OCI-LY3 (cell line): ENCODE results near the gene GRIFIN.

Experiments
- H2AFZ ChIP-seq: fragments of 200-600, 300-600 bp; shearing (Covaris generic); 2 replicates; pipeline ENCODE4 v1.6.0; 2014; ENCODE audit warnings: antibody characterized with exemption, low read depth, low read length
- H3K27ac ChIP-seq: fragments of 200-600, 300-600 bp; sonication (generic); 2 replicates; pipeline ENCODE4 v1.5.1; 2014; ENCODE audit warnings: mild to moderate bottlenecking, low read length, moderate library complexity, mixed read lengths
- H3K27me3 ChIP-seq: fragments of 200-600, 300-600 bp; sonication (generic); 2 replicates; pipeline ENCODE4 v1.6.1; 2014; ENCODE audit warnings: low read depth, low read length, mixed read lengths
- H3K36me3 ChIP-seq: fragments of 200-600, 300-600 bp; sonication (generic); replicated peaks from 2 replicates; pipeline ENCODE3; 2014; ENCODE audit warnings: low read depth, low read length, mixed read lengths
- H3K4me1 ChIP-seq: fragments of 300-600, 200-600 bp; sonication (generic); 2 replicates; pipeline ENCODE4 v1.6.1; 2014; ENCODE audit warnings: low read length, mixed read lengths
- H3K4me2 ChIP-seq: fragments of 200-600, 300-600 bp; sonication (generic); 2 replicates; pipeline ENCODE4 v1.6.1; 2014; ENCODE audit warnings: low read length, mixed read lengths
- H3K4me3 ChIP-seq: fragments of 300-600, 200-600 bp; sonication (generic); 2 replicates; pipeline ENCODE4 v1.5.1; 2014; ENCODE audit warnings: antibody characterized with exemption, mild to moderate bottlenecking, low read length, moderate library complexity
- H3K79me2 ChIP-seq: fragments of 300-600, 200-600 bp; shearing (Covaris generic); 2 replicates; pipeline ENCODE4 v1.6.1; 2014; ENCODE audit warnings: mild to moderate bottlenecking, low read length, mixed read lengths
- H3K9ac ChIP-seq: fragments of 300-600, 200-600 bp; shearing (Covaris generic); 2 replicates; pipeline ENCODE4 v1.6.0; 2014; ENCODE audit warnings: mild to moderate bottlenecking, low read length, moderate library complexity
- H3K9me3 ChIP-seq: fragments of 200-600, 300-600 bp; shearing (Covaris generic); 2 replicates; pipeline ENCODE4 v1.6.1; 2014; ENCODE audit warnings: low read length, mixed read lengths; ENCODE audit not compliant: insufficient read depth
- H4K20me1 ChIP-seq: fragments of 200-600, 300-600 bp; sonication (generic); 2 replicates; pipeline ENCODE4 v1.6.1; 2016; ENCODE audit warnings: low read length, mixed read lengths; ENCODE audit not compliant: insufficient read depth
- CTCF ChIP-seq: fragments of 200-600, 300-600 bp; sonication (generic); IDR thresholded peaks from 2 replicates; pipeline ENCODE4 v1.5.1; 2014; ENCODE audit warnings: antibody characterized with exemption, low read length, low read depth
- EZH2phosphoT487 ChIP-seq: fragments of 200-600 bp; shearing (Covaris generic); IDR thresholded peaks from 2 replicates; pipeline ENCODE4 v1.6.1; 2018; ENCODE audit warnings: antibody characterized with exemption, mixed run types, low read depth

GRIFIN gene

DNA sequence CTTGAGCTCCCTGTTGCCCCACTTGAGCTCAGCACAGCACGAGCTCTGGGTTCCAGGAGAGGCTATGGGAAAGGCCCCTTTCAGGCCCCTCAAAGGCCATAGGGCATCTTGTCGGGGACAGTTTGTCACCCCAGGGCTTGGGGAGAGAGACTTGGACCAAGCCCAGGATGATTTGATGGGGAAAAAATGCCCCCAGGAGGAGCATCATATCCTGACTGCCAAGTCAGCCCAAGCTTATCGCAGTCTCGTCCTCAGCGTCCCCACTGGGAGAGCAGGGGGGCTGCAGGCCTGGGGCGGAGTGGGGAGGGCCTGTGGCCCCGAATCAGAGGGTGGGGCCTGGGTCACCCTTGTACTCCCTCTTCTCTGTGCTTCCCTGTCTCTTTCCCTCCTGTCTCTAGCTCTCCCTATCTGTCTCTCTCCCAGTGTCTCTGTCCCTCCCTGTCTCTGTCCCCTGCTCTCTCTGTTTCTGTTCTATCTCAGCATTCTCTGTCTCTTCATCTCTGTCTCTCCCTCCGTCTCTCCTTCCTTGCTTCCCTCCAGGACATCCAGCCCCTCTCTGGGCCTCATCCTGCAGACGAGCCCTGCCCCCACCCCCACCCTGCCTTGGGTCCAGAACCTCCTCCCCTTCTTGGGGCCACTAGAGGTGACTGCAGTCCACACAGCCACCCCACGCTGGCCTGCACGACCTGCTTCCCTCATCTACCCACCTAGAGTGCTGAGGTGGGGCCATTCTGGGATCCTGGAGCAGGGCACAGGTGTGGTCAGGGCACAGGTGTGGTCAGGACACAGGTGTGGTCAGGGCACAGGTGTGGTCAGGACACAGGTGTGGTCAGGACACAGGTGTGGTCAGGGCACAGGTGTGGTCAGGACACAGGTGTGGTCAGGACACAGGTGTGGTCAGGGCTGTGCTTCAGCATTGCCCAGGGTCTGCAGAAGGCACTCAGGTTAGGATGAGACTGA is 17.3 kb upstream of the GRIFIN start:
- Histone ChIP-seq H3K9ac (no peak overlapping the region), H3K4me2 (no peak overlapping the region), H3K36me3 (no peaks in the 10 kb centered on the region), H2AFZ (no peak overlapping the region), H3K27ac (no peak overlapping the region), H4K20me1 (no peaks in the 10 kb centered on the region), H3K79me2 (no peaks in the 10 kb centered on the region), H3K4me1 (peaks cover 1% of the 10 kb centered on the region; the same call in 1 of the 2 replicates), H3K4me3 (no peak overlapping the region), H3K9me3 (no peaks in the 10 kb centered on the region), H3K27me3 (no peaks in the 10 kb centered on the region)
- no peak for TF ChIP-seq CTCF
- TF ChIP-seq EZH2phosphoT487, result no peak

GRCh38 chr7:2492038-2492437 is 15.8 kb upstream of the GRIFIN start:
- no peak overlapping the region for H3K4me2 ChIP-seq
- H3K4me3 ChIP-seq, result no peak overlapping the region
- H3K9ac ChIP-seq, result no peak overlapping the region
- H3K27ac ChIP-seq, result no peak overlapping the region
- no peaks in the 10 kb centered on the region for H3K27me3 ChIP-seq
- H3K9me3 ChIP-seq, result no peaks in the 10 kb centered on the region
- no peaks in the 10 kb centered on the region for H3K79me2 ChIP-seq
- no peaks in the 10 kb centered on the region for H3K36me3 ChIP-seq
- H4K20me1 ChIP-seq, result no peaks in the 10 kb centered on the region
- no peaks in the 10 kb centered on the region for H3K4me1 ChIP-seq
- TF ChIP-seq CTCF (no peak), EZH2phosphoT487 (no peak)
- no peak overlapping the region for H2AFZ ChIP-seq

DNA sequence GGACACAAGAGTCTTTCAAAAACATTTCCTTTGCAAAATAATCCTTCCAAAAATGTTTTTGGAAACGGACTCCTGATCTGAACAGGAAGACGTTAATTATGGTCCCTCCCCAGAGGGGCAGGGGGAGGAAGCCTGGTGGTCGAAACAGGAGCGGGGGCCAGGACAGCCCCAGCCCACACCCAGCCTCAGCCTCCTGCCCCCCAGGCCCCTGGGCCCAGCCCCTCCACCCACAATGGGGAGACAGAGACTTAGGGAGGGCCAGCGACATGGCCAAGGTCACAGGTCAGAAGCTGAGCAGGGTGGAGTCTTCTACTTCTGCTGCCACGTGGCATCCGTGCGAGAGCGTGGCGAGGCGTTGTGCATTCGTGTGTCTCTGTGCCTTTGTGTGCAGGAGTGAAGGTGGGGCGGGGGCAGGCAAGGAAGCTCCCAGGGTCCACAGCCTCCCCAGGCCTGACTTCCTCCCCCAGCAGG is 14.0 kb upstream of the GRIFIN start:
- H2AFZ ChIP-seq, result no peak overlapping the region
- TF ChIP-seq CTCF (no peak), EZH2phosphoT487 (no peak)
- no peaks in the 10 kb centered on the region for H3K79me2 ChIP-seq
- no peaks in the 10 kb centered on the region for H4K20me1 ChIP-seq
- H3K27me3 ChIP-seq, result no peaks in the 10 kb centered on the region
- no peaks in the 10 kb centered on the region for H3K36me3 ChIP-seq
- no peaks in the 10 kb centered on the region for H3K9me3 ChIP-seq
- no peak overlapping the region for H3K27ac ChIP-seq
- H3K4me2 ChIP-seq, result no peak overlapping the region
- no peaks in the 10 kb centered on the region for H3K4me1 ChIP-seq
- no peak overlapping the region for H3K9ac ChIP-seq
- no peak overlapping the region for H3K4me3 ChIP-seq

DNA sequence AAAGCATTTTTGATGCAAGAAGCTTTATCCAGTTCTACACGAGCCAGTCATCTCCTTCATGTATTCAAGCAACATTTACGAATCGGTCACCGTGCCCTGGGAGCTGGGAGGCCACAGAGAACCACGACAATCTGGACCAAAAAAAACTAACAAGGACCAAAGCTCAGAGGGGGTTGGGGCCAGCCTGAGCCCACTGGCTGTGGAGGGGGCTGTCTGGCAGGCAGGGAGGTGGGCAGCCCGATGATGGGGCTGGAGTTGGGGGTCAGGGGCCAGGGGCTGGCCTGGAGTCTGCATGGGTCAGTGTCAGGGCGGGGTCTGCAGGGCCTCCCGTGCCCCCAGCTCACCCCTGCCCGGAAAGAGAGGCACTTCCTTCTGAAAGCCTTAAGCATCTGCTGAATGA is 12.5 kb upstream of the GRIFIN start:
- TF ChIP-seq EZH2phosphoT487 (no peak), CTCF (no peak)

More for the DNA sequence above, 12.5 kb upstream of the GRIFIN start:
- Histone ChIP-seq H3K4me1 (no peaks in the 10 kb centered on the region), H4K20me1 (no peaks in the 10 kb centered on the region), H3K27ac (no peak overlapping the region), H3K27me3 (no peaks in the 10 kb centered on the region), H3K4me3 (no peak overlapping the region), H2AFZ (no peak overlapping the region), H3K36me3 (no peaks in the 10 kb centered on the region), H3K9me3 (no peaks in the 10 kb centered on the region), H3K9ac (no peak overlapping the region), H3K4me2 (no peak overlapping the region), H3K79me2 (no peaks in the 10 kb centered on the region)
